ENCODE measurements around the gene TSPAN8. TPM values are rescaled to one million over a fixed set of nuclear protein-coding genes. Genes with fewer than 3 reads are reported as not detected.

TSPAN8 gene
- total RNA-seq, result 10 to 100 TPM in 1 of 4 donors, 1 to 10 TPM in 1, under 1 TPM in 2; 0.29 to 16.3 (median 1.6) TPM

- Histone ChIP-seq H3K9me3 (no peaks in the 10 kb centered on the region), H3K4me3 (peak within 1 kb of the TSS in 1 of 2 donors; percentile 1), H3K27ac (peak within 1 kb of the TSS in 1 of 2 donors; percentile 14), H3K36me3 (no peaks in the 10 kb centered on the region), H3K27me3 (no peaks in the 10 kb centered on the region), H3K4me1 (no peaks in the 10 kb centered on the region)
- DNase-seq, result no peak
- intact Hi-C loops (cut with DNase I; ENCODE audit: low total_unique reads), result no loop called here
- TF ChIP-seq, protein P1, sequence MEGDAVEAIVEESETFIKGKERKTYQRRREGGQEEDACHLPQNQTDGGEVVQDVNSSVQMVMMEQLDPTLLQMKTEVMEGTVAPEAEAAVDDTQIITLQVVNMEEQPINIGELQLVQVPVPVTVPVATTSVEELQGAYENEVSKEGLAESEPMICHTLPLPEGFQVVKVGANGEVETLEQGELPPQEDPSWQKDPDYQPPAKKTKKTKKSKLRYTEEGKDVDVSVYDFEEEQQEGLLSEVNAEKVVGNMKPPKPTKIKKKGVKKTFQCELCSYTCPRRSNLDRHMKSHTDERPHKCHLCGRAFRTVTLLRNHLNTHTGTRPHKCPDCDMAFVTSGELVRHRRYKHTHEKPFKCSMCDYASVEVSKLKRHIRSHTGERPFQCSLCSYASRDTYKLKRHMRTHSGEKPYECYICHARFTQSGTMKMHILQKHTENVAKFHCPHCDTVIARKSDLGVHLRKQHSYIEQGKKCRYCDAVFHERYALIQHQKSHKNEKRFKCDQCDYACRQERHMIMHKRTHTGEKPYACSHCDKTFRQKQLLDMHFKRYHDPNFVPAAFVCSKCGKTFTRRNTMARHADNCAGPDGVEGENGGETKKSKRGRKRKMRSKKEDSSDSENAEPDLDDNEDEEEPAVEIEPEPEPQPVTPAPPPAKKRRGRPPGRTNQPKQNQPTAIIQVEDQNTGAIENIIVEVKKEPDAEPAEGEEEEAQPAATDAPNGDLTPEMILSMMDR (IDR thresholded peaks at IDR 0.05), result no peak
- no peak for TF ChIP-seq POLR2A (IDR thresholded peaks at IDR 0.05)
Observed at GRCh38 chr12:71157601-71158233, at the start of gene TSPAN8. TSS of gene TSPAN8 (minus strand) at chr12:71157999. CDS start at chr12:71157678, 321 bp downstream.

- DNase-seq, result no peak
- Histone ChIP-seq H3K27me3 (no peaks in the 10 kb centered on the region), H3K36me3 (no peaks in the 10 kb centered on the region), H3K9me3 (no peaks in the 10 kb centered on the region), H3K4me3 (no peak overlapping the region), H3K4me1 (no peaks in the 10 kb centered on the region), H3K27ac (no peak overlapping the region)
- intact Hi-C loops (cut with DNase I; ENCODE audit: low total_unique reads), result no loop called here
- no peak for TF ChIP-seq POLR2A (IDR thresholded peaks at IDR 0.05)
- TF ChIP-seq, protein P1 (IDR thresholded peaks at IDR 0.05), result no peak
Observed at GRCh38 chr12:71201136-71201679, 43.4 kb upstream of the TSPAN8 start.

- Histone ChIP-seq H3K27ac (no peak overlapping the region), H3K9me3 (no peaks in the 10 kb centered on the region), H3K36me3 (no peaks in the 10 kb centered on the region), H3K4me3 (no peak overlapping the region), H3K4me1 (no peaks in the 10 kb centered on the region), H3K27me3 (no peaks in the 10 kb centered on the region)
- TF ChIP-seq, protein P1 (IDR thresholded peaks at IDR 0.05), result no peak
- no peak for TF ChIP-seq POLR2A (IDR thresholded peaks at IDR 0.05)
- no peak for DNase-seq
- intact Hi-C loops (cut with DNase I; ENCODE audit: low total_unique reads), result no loop called here
Observed at GRCh38 chr12:71200706-71201105, 42.9 kb upstream of the TSPAN8 start.

- no peaks in the 10 kb centered on the region for H3K27me3 ChIP-seq
- H3K4me3 ChIP-seq, result no peak overlapping the region
- no peaks in the 10 kb centered on the region for H3K9me3 ChIP-seq
- DNase-seq, result no peak
- H3K27ac ChIP-seq, result no peak overlapping the region
- no peak for TF ChIP-seq POLR2A (IDR thresholded peaks at IDR 0.05)
- TF ChIP-seq, protein P1 (IDR thresholded peaks at IDR 0.05), result no peak
- no peaks in the 10 kb centered on the region for H3K36me3 ChIP-seq
- intact Hi-C loops (cut with DNase I; ENCODE audit: low total_unique reads), result no loop called here
- H3K4me1 ChIP-seq, result no peaks in the 10 kb centered on the region
Observed at GRCh38 chr12:71197460-71197859, 39.7 kb upstream of the TSPAN8 start.

- no peak for TF ChIP-seq POLR2A (IDR thresholded peaks at IDR 0.05)
- TF ChIP-seq, protein P1 (IDR thresholded peaks at IDR 0.05), result no peak
- Histone ChIP-seq H3K4me1 (no peaks in the 10 kb centered on the region), H3K27me3 (no peaks in the 10 kb centered on the region), H3K36me3 (no peaks in the 10 kb centered on the region), H3K9me3 (no peaks in the 10 kb centered on the region), H3K27ac (no peak overlapping the region), H3K4me3 (no peak overlapping the region)
- intact Hi-C loops (cut with DNase I; ENCODE audit: low total_unique reads), result no loop called here
- no peak for DNase-seq
Observed at GRCh38 chr12:71195338-71195896, 37.6 kb upstream of the TSPAN8 start.
